A549 treated with CpdA at 1 μM for 4 hours (cell line): ENCODE measurements around the gene SPDYE18. TPM values are rescaled to one million over a fixed set of nuclear protein-coding genes. Genes with fewer than 3 reads are reported as not detected.

ENCODE experiments used
- total RNA-seq: library from RNA; stranded (reverse); fragments of 200-300 nt; extraction: Qiagen RNA extraction; gene quantifications from 5 replicates; pipeline ENCODE4 v1.2.3, GENCODE V29; 2022; ENCODE audit warnings: low read depth

The SPDYE18 gene
- 0.15 TPM in 2 of 5 replicates, not detected in the others for total RNA-seq

GRCh38 chr7:77062557-77062956 lies at the start of gene SPDYE18:
Gene SPDYE18 (minus strand): TSS chr7:77062558. CDS start chr7:77060512, 2,046 bp downstream.

GRCh38 chr7:77032261-77032660 lies 30.1 kb downstream of the SPDYE18 start, which contains the start of gene SPDYE17:
Gene SPDYE17 (minus strand): TSS chr7:77032361. CDS start chr7:77030570, 1,791 bp downstream.

Other genes starting within 250 kb of the SPDYE18 start
- not detected in 5 replicates for gene SPDYE17, start 30.2 kb downstream of the SPDYE18 start, total RNA-seq
- 0.48 to 1.5 TPM (median 0.70 TPM) in 5 replicates for gene CCDC146, start 60.1 kb upstream of the SPDYE18 start, total RNA-seq
- not detected in 5 replicates for gene FGL2, start 137.3 kb upstream of the SPDYE18 start, total RNA-seq